Transverse colon (tissue), 4 donors: Measurements from ENCODE around the gene PPFIA4. TPM values are rescaled to one million over a fixed set of nuclear protein-coding genes. Genes with fewer than 3 reads are reported as not detected.
"Not testable (repeated sequence)": the region's sequence is repeated elsewhere in the genome, so short reads cannot be mapped to it uniquely, and the experiment has no call there.

Experiments used
- DNase-seq: peaks from one replicate; pipeline ENCODE4 v3.0.0-alpha.2; 2019
- H3K27ac ChIP-seq, 4 donors: fragments of 200-600 bp; sonication (generic); 2 replicates each; pipeline ENCODE4 v1.5.1; 2016 to 2018; ENCODE audit warnings: inconsistent platforms in 4 of 4
- H3K27me3 ChIP-seq: fragments of 200-600 bp; sonication (generic); 2 replicates; pipeline ENCODE4 v1.5.1; 2017; ENCODE audit warnings: inconsistent platforms
- H3K36me3 ChIP-seq, 4 donors: fragments of 200-600 bp; sonication (generic); 2 replicates each; pipeline ENCODE4 v1.5.1; 2017 to 2019; ENCODE audit warnings: inconsistent platforms in 4 of 4
- H3K4me1 ChIP-seq, 4 donors: fragments of 200-600 bp; sonication (generic); 2 replicates each; pipeline ENCODE4 v1.5.1; 2017 to 2020; ENCODE audit warnings: inconsistent platforms in 4 of 4
- H3K4me3 ChIP-seq, 4 donors: fragments of 200-600 bp; sonication (generic); 1 replicate in 1 of 4; 2 replicates in 3 of 4; pipeline versions ENCODE4 v1.5.1 to v1.6.1; 2017 to 2019; ENCODE audit warnings: inconsistent platforms in 4 of 4
- H3K9me3 ChIP-seq, 2 donors: fragments of 200-600 bp; sonication (generic); 2 replicates each; pipeline ENCODE4 v1.5.1; 2017 to 2019; ENCODE audit warnings: inconsistent platforms in 2 of 2
- CTCF ChIP-seq, 5 experiments: fragments of 200-600 bp in 3 of 5; fragments of 450-650 bp in 2 of 5; sonication (generic) in 3 of 5; IDR thresholded peaks; 1 replicate in 2 of 5; 2 replicates in 3 of 5; pipeline ENCODE4 v1.5.1; 2016 to 2017; ENCODE audit warnings: antibody characterized with exemption in 5 of 5, inconsistent platforms in 3 of 5, mild to moderate bottlenecking in 2 of 5, moderate library complexity in 1 of 5
- EP300 ChIP-seq: sonication (generic); formaldehyde crosslinking; IDR thresholded peaks from one replicate; pipeline ENCODE4 v1.6.1; 2017; ENCODE audit warnings: antibody characterized with exemption, low read depth
- POLR2A ChIP-seq: fragments of 450-650 bp; IDR thresholded peaks from one replicate; pipeline ENCODE4 v1.6.1; 2016; ENCODE audit warnings: antibody characterized with exemption, mild to moderate bottlenecking, moderate library complexity
- POLR2AphosphoS5 ChIP-seq, 3 donors: sonication (generic); formaldehyde crosslinking; IDR thresholded peaks; one replicate each; pipeline ENCODE4 v1.6.1; 2016; ENCODE audit warnings: antibody characterized with exemption in 3 of 3
- WGBS, 2 donors: methylation state at CpG; one replicate each; pipeline ENCODE4 v1.1.5; 2018; ENCODE audit warnings: low coverage in 1 of 2; 5-methylcytosine and 5-hydroxymethylcytosine counted together
- in situ Hi-C, 4 donors: fragments of 200-750 bp; cut with MboI; loops; one replicate each; pipeline versions ENCODE4 v1.15.0 to v1.15.1; 2017; ENCODE audit warnings: low sequenced_read_pairs in 3 of 4, low pct_ligation_motif_present in 1 of 4, low pct_unique_long_range_greater_than_20kb in 1 of 4
- intact Hi-C: fragments of 100-400 bp; cut with DNase I; formaldehyde crosslinking; loops from one replicate; pipeline ENCODE4 v1.15.1; 2023; ENCODE audit warnings: low total_unique reads
- total RNA-seq, 4 donors: library from RNA; depleted of rRNA; stranded (reverse); fragments of >200 nt; gene quantifications; one replicate each; pipeline ENCODE4 v1.1.0, GENCODE V29; 2016

PPFIA4 gene
- total RNA-seq, 4 donors from 2014 or later, result 0.41 to 1.1 (median 0.48) TPM; not detected in 1

GRCh38 chr1:202982715-202983430 is 43.4 kb upstream of the PPFIA4 start:
- Histone ChIP-seq H3K36me3 (no peaks in the 10 kb centered on the region), H3K27me3 (no peaks in the 10 kb centered on the region), H3K27ac (no peak overlapping the region), H3K9me3 (no peaks in the 10 kb centered on the region), H3K4me3 (no peak overlapping the region), H3K4me1 (no peaks in the 10 kb centered on the region)
- no peak for DNase-seq
- intact Hi-C loops, result no loop called here
- WGBS, 2 donors, result 56% methylated on average over 3 of the region's 3 CpGs; no CpG with 5 or more reads in 1 of the 2 donors
- in situ Hi-C loops, result loop anchor here in 1 of 4 donors (25.0 kb wide), 1 partner anchor 221 kb away; no protein-coding TSS in a partner anchor
- TF ChIP-seq EP300, result no peak
- no peak for TF ChIP-seq CTCF (IDR thresholded peaks at IDR 0.05)
- TF ChIP-seq POLR2AphosphoS5 (IDR thresholded peaks at IDR 0.05), result no peak
- no peak for TF ChIP-seq POLR2A

- H3K9me3 ChIP-seq, H3K4me1 ChIP-seq: not testable (repeated sequence)
- in situ Hi-C loops, result loop anchor here in 1 of 4 donors (25.0 kb wide), 1 partner anchor 224 kb away; no protein-coding TSS in a partner anchor
Measured at GRCh38 chr1:202986120-202986519, 40.2 kb upstream of the PPFIA4 start.

GRCh38 chr1:202987255-202987654 is 39.0 kb upstream of the PPFIA4 start:
- no peak overlapping the region for H3K27ac ChIP-seq
- in situ Hi-C loops (loop anchor here in 1 of 4 donors (25.0 kb wide), 1 partner anchor 225 kb away; no protein-coding TSS in a partner anchor), intact Hi-C loops (no loop called here)
- no peak overlapping the region for H3K4me3 ChIP-seq
- no peaks in the 10 kb centered on the region for H3K4me1 ChIP-seq
- DNase-seq, result no peak
- 79 to 100% methylated on average over 2 to 7 of the region's 7 CpGs for WGBS, 2 donors
- H3K36me3 ChIP-seq, result no peaks in the 10 kb centered on the region
- no peaks in the 10 kb centered on the region for H3K9me3 ChIP-seq
- TF ChIP-seq CTCF (IDR thresholded peaks at IDR 0.05) (no peak), POLR2A (no peak), EP300 (no peak), POLR2AphosphoS5 (IDR thresholded peaks at IDR 0.05) (no peak)
- H3K27me3 ChIP-seq, result no peaks in the 10 kb centered on the region

More at GRCh38 chr1:202986120-202986519, 40.2 kb upstream of the PPFIA4 start:
- H3K4me3 ChIP-seq, DNase-seq, H3K36me3 ChIP-seq, intact Hi-C loops, H3K27me3 ChIP-seq, H3K27ac ChIP-seq: not testable (repeated sequence)
- WGBS, 2 donors, result 70 to 89% methylated on average over 5 to 9 of the region's 9 CpGs

- no peak for DNase-seq
- no peak overlapping the region for H3K27ac ChIP-seq
- 67 to 81% methylated on average over 5 of the region's 5 CpGs for WGBS, 2 donors
- H3K36me3 ChIP-seq, result no peaks in the 10 kb centered on the region
- no peak overlapping the region for H3K4me3 ChIP-seq
- no peaks in the 10 kb centered on the region for H3K9me3 ChIP-seq
- intact Hi-C loops (no loop called here), in situ Hi-C loops (loop anchor here in 1 of 4 donors (25.0 kb wide), 1 partner anchor 226 kb away; no protein-coding TSS in a partner anchor)
- TF ChIP-seq POLR2AphosphoS5 (IDR thresholded peaks at IDR 0.05) (no peak), POLR2A (no peak), CTCF (IDR thresholded peaks at IDR 0.05) (no peak), EP300 (no peak)
- H3K27me3 ChIP-seq, result peaks cover under 1% of the 10 kb centered on the region
- H3K4me1 ChIP-seq, result no peaks in the 10 kb centered on the region
Measured at GRCh38 chr1:202987922-202988583, 38.2 kb upstream of the PPFIA4 start.
